GM23248 (cell line): ENCODE results near the gene CYTL1.

Experiments used
- EZH2 ChIP-seq: fragments of 200-600 bp; sonication (generic); IDR thresholded peaks from 2 replicates; pipeline ENCODE4 v1.6.1; 2018; ENCODE audit warnings: antibody characterized with exemption, mild to moderate bottlenecking; ENCODE audit not compliant: insufficient read depth, poor library complexity, severe bottlenecking
- EZH2phosphoT487 ChIP-seq: fragments of 200-600 bp; sonication (generic); IDR thresholded peaks from 2 replicates; pipeline ENCODE4 v1.6.1; 2018; ENCODE audit warnings: antibody characterized with exemption, moderate library complexity, mild to moderate bottlenecking, low read depth; ENCODE audit not compliant: insufficient read depth

GRCh38 chr4:4994312-4995097 is 24.8 kb downstream of the CYTL1 start:
- TF ChIP-seq EZH2 (no peak), EZH2phosphoT487 (no peak)
